Neural crest cell (in vitro differentiated cells): ENCODE data around the gene DUS1L. TPM values are rescaled to one million over a fixed set of nuclear protein-coding genes. Genes with fewer than 3 reads are reported as not detected.

Experiments
- DNase-seq: peaks from one replicate; pipeline ENCODE4 v3.0.0; 2021; ENCODE audit warnings: low read depth, mixed read lengths, low spot score
- H3K27ac Mint-ChIP-seq: one replicate; pipeline ENCODE4 v1.8.0; 2021; ENCODE audit warnings: mild to moderate bottlenecking, mixed read lengths; ENCODE audit not compliant: unreplicated experiment
- H3K27me3 Mint-ChIP-seq: 2 replicates; pipeline ENCODE4 v1.8.0; 2021; ENCODE audit warnings: low read depth, mild to moderate bottlenecking, mixed read lengths
- H3K36me3 Mint-ChIP-seq: 2 replicates; pipeline ENCODE4 v1.8.0; 2021; ENCODE audit warnings: low read depth, mild to moderate bottlenecking, mixed read lengths
- H3K4me1 Mint-ChIP-seq: 2 replicates; pipeline ENCODE4 v1.8.0; 2021; ENCODE audit warnings: mixed read lengths
- H3K4me3 Mint-ChIP-seq: one replicate; pipeline ENCODE4 v1.8.0; 2021; ENCODE audit warnings: mild to moderate bottlenecking, mixed read lengths
- H3K9me3 Mint-ChIP-seq: 2 replicates; pipeline ENCODE4 v1.8.0; 2021; ENCODE audit warnings: mixed read lengths
- CTCF ChIP-seq: fragments of 200-600 bp; sonication (generic); conservative IDR thresholded peaks from 2 replicates; pipeline ENCODE4 v1.5.0; 2021; ENCODE audit warnings: antibody characterized with exemption, mild to moderate bottlenecking
- total RNA-seq: library from RNA; stranded (reverse); gene quantifications from 2 replicates; pipeline ENCODE4 v1.2.1, GENCODE V29; 2021

DUS1L gene
- total RNA-seq, 1 donor from 2014 or later = 131 TPM

GRCh38 chr17:82052638-82053059, 13.0 kb downstream of the DUS1L start:
- Mint-ChIP-seq H3K4me1 (no peaks in the 10 kb centered on the region), H3K27me3 (no peaks in the 10 kb centered on the region), H3K4me3 (peak overlapping the region; percentile 87), H3K9me3 (no peaks in the 10 kb centered on the region), H3K36me3 (peaks cover 1% of the 10 kb centered on the region), H3K27ac (peak overlapping the region; percentile 12)
- TF ChIP-seq CTCF = no peak
- DNase-seq = no peak

GRCh38 chr17:82051776-82052637, 13.6 kb downstream of the DUS1L start, which contains the start of the genes GPS1 and RFNG:
GPS1 (plus strand) TSS chr17:82051898; CDS start chr17:82051932, 34 bp downstream.
RFNG (minus strand) TSS chr17:82051811; CDS start chr17:82051766, 45 bp downstream.
- Mint-ChIP-seq H3K4me1 (no peaks in the 10 kb centered on the region), H3K27ac (peak within 1 kb of the TSS; percentile 12), H3K4me3 (peak within 1 kb of the TSS; percentile 88), H3K36me3 (peaks cover 5% of the 10 kb centered on the region), H3K9me3 (no peaks in the 10 kb centered on the region), H3K27me3 (no peaks in the 10 kb centered on the region)
- no peak for TF ChIP-seq CTCF
- peak; percentile 58 for DNase-seq

- Mint-ChIP-seq H3K9me3 (no peaks in the 10 kb centered on the region), H3K27me3 (no peaks in the 10 kb centered on the region), H3K4me1 (no peaks in the 10 kb centered on the region), H3K4me3 (peak overlapping the region; percentile 88), H3K27ac (no peak overlapping the region), H3K36me3 (peaks cover 5% of the 10 kb centered on the region)
- TF ChIP-seq CTCF = no peak
- no peak for DNase-seq
These were observed 14.6 kb downstream of the DUS1L start for GRCh38 chr17:82050761-82051641.

GRCh38 chr17:82050152-82050760, 15.3 kb downstream of the DUS1L start:
- H3K9me3 Mint-ChIP-seq = no peaks in the 10 kb centered on the region
- peak overlapping the region; percentile 88 for H3K4me3 Mint-ChIP-seq
- peaks cover 5% of the 10 kb centered on the region for H3K36me3 Mint-ChIP-seq
- no peaks in the 10 kb centered on the region for H3K27me3 Mint-ChIP-seq
- H3K4me1 Mint-ChIP-seq = no peaks in the 10 kb centered on the region
- no peak for DNase-seq
- no peak for TF ChIP-seq CTCF
- H3K27ac Mint-ChIP-seq = no peak overlapping the region

- peaks cover 5% of the 10 kb centered on the region for H3K36me3 Mint-ChIP-seq
- no peak for TF ChIP-seq CTCF
- no peaks in the 10 kb centered on the region for H3K27me3 Mint-ChIP-seq
- H3K27ac Mint-ChIP-seq = no peak overlapping the region
- DNase-seq = no peak
- no peak overlapping the region for H3K4me3 Mint-ChIP-seq
- no peaks in the 10 kb centered on the region for H3K9me3 Mint-ChIP-seq
- H3K4me1 Mint-ChIP-seq = no peaks in the 10 kb centered on the region
These were observed 16.1 kb downstream of the DUS1L start for GRCh38 chr17:82049521-82049971.
